T-helper 1 cell treated with Interleukin-12 subunit alpha and Interleukin-12 subunit beta and Interleukin-4 antibody, amounts not matched to agents 30 μg/mL and 1 μg/mL, for 36 hours (primary cell): ENCODE measurements around the gene REPS1.
"Not testable (repeated sequence)": the region's sequence is repeated elsewhere in the genome, so short reads cannot be mapped to it uniquely, and the experiment has no call there.

Experiments used
- H3K27ac Mint-ChIP-seq: one replicate; pipeline ENCODE4 v1.8.0; 2021; ENCODE audit warnings: mild to moderate bottlenecking, mixed read lengths
- H3K27me3 Mint-ChIP-seq: one replicate; pipeline ENCODE4 v1.8.0; 2021; ENCODE audit warnings: low read depth, mixed read lengths
- H3K36me3 Mint-ChIP-seq: one replicate; pipeline ENCODE4 v1.8.0; 2021; ENCODE audit warnings: low read depth, mixed read lengths
- H3K4me1 Mint-ChIP-seq: one replicate; pipeline ENCODE4 v1.8.0; 2021; ENCODE audit warnings: low read depth, mixed read lengths
- H3K4me3 Mint-ChIP-seq: one replicate; pipeline ENCODE4 v1.8.0; 2021; ENCODE audit warnings: mild to moderate bottlenecking, moderate library complexity, mixed read lengths
- H3K9me3 Mint-ChIP-seq: one replicate; pipeline ENCODE4 v1.8.0; 2021; ENCODE audit warnings: mixed read lengths

The REPS1 gene

GRCh38 chr6:139016337-139017213 is 28.5 kb upstream of the REPS1 start:
- H3K9me3 Mint-ChIP-seq, result no peaks in the 10 kb centered on the region
- H3K27ac Mint-ChIP-seq, result no peak overlapping the region
- H3K4me1 Mint-ChIP-seq, result no peaks in the 10 kb centered on the region
- peaks cover 19% of the 10 kb centered on the region for H3K27me3 Mint-ChIP-seq
- H3K36me3 Mint-ChIP-seq, result no peaks in the 10 kb centered on the region
- no peak overlapping the region for H3K4me3 Mint-ChIP-seq

- H3K4me1 Mint-ChIP-seq, result no peaks in the 10 kb centered on the region
- no peaks in the 10 kb centered on the region for H3K9me3 Mint-ChIP-seq
- no peaks in the 10 kb centered on the region for H3K36me3 Mint-ChIP-seq
- H3K27ac Mint-ChIP-seq, result no peak overlapping the region
- H3K27me3 Mint-ChIP-seq, result peaks cover 19% of the 10 kb centered on the region
- no peak overlapping the region for H3K4me3 Mint-ChIP-seq
These were observed 26.9 kb upstream of the REPS1 start for GRCh38 chr6:139014945-139015344.

GRCh38 chr6:139013185-139013800 is 25.2 kb upstream of the REPS1 start:
- Mint-ChIP-seq H3K36me3 (no peaks in the 10 kb centered on the region), H3K4me1 (no peaks in the 10 kb centered on the region), H3K27ac (no peak overlapping the region), H3K27me3 (peaks cover 13% of the 10 kb centered on the region), H3K4me3 (no peak overlapping the region), H3K9me3 (no peaks in the 10 kb centered on the region)

- Mint-ChIP-seq H3K27ac (no peak overlapping the region), H3K4me3 (no peak overlapping the region), H3K27me3 (peaks cover 9% of the 10 kb centered on the region), H3K9me3 (no peaks in the 10 kb centered on the region), H3K4me1 (no peaks in the 10 kb centered on the region), H3K36me3 (no peaks in the 10 kb centered on the region)
These were observed 23.9 kb upstream of the REPS1 start for GRCh38 chr6:139011980-139012379.

- peaks cover 9% of the 10 kb centered on the region for H3K27me3 Mint-ChIP-seq
- H3K27ac Mint-ChIP-seq, result no peak overlapping the region
- no peak overlapping the region for H3K4me3 Mint-ChIP-seq
- H3K4me1 Mint-ChIP-seq, result no peaks in the 10 kb centered on the region
- no peaks in the 10 kb centered on the region for H3K9me3 Mint-ChIP-seq
- H3K36me3 Mint-ChIP-seq, result no peaks in the 10 kb centered on the region
These were observed 22.6 kb upstream of the REPS1 start for GRCh38 chr6:139010674-139011073.

- H3K36me3 Mint-ChIP-seq, result no peaks in the 10 kb centered on the region
- H3K9me3 Mint-ChIP-seq, result no peaks in the 10 kb centered on the region
- H3K4me1 Mint-ChIP-seq, result no peaks in the 10 kb centered on the region
- H3K27ac Mint-ChIP-seq, result no peak overlapping the region
- no peak overlapping the region for H3K4me3 Mint-ChIP-seq
- peaks cover 15% of the 10 kb centered on the region for H3K27me3 Mint-ChIP-seq
These were observed 20.1 kb upstream of the REPS1 start for GRCh38 chr6:139008117-139008516.

GRCh38 chr6:139007428-139007827 is 19.4 kb upstream of the REPS1 start:
- no peaks in the 10 kb centered on the region for H3K4me1 Mint-ChIP-seq
- H3K27ac Mint-ChIP-seq, result no peak overlapping the region
- H3K9me3 Mint-ChIP-seq, result no peaks in the 10 kb centered on the region
- H3K4me3 Mint-ChIP-seq, result no peak overlapping the region
- peaks cover 11% of the 10 kb centered on the region for H3K27me3 Mint-ChIP-seq
- no peaks in the 10 kb centered on the region for H3K36me3 Mint-ChIP-seq

- Mint-ChIP-seq H3K9me3 (no peaks in the 10 kb centered on the region), H3K27me3 (peaks cover 16% of the 10 kb centered on the region)
These were observed 18.4 kb upstream of the REPS1 start for GRCh38 chr6:139006477-139006876.

GRCh38 chr6:139003751-139004150 is 15.7 kb upstream of the REPS1 start:
- H3K36me3 Mint-ChIP-seq, result no peaks in the 10 kb centered on the region
- H3K9me3 Mint-ChIP-seq, result no peaks in the 10 kb centered on the region
- peaks cover 2% of the 10 kb centered on the region for H3K4me1 Mint-ChIP-seq
- peaks cover 16% of the 10 kb centered on the region for H3K27me3 Mint-ChIP-seq
- no peak overlapping the region for H3K4me3 Mint-ChIP-seq
- no peak overlapping the region for H3K27ac Mint-ChIP-seq

More at GRCh38 chr6:139006477-139006876, 18.4 kb upstream of the REPS1 start:
- no peak overlapping the region for H3K27ac Mint-ChIP-seq
- H3K4me3 Mint-ChIP-seq, result no peak overlapping the region
- no peaks in the 10 kb centered on the region for H3K4me1 Mint-ChIP-seq
- no peaks in the 10 kb centered on the region for H3K36me3 Mint-ChIP-seq

- Mint-ChIP-seq H3K36me3 (no peaks in the 10 kb centered on the region), H3K4me1 (peaks cover 2% of the 10 kb centered on the region), H3K27me3 (peaks cover 14% of the 10 kb centered on the region), H3K27ac (no peak overlapping the region), H3K9me3 (no peaks in the 10 kb centered on the region), H3K4me3 (no peak overlapping the region)
These were observed 12.1 kb upstream of the REPS1 start for GRCh38 chr6:138999949-139000725.

- H3K9me3 Mint-ChIP-seq, result peaks cover 6% of the 10 kb centered on the region
- H3K4me1 Mint-ChIP-seq, result peaks cover 2% of the 10 kb centered on the region
- H3K27me3 Mint-ChIP-seq, result peaks cover 13% of the 10 kb centered on the region
- no peak overlapping the region for H3K4me3 Mint-ChIP-seq
- H3K36me3 Mint-ChIP-seq, result no peaks in the 10 kb centered on the region
- H3K27ac Mint-ChIP-seq, result no peak overlapping the region
These were observed 9.1 kb upstream of the REPS1 start for GRCh38 chr6:138997136-138997535.

GRCh38 chr6:138996524-138996923 is 8.5 kb upstream of the REPS1 start:
- H3K27me3 Mint-ChIP-seq, result peaks cover 8% of the 10 kb centered on the region
- H3K9me3 Mint-ChIP-seq, result peaks cover 6% of the 10 kb centered on the region
- no peak overlapping the region for H3K27ac Mint-ChIP-seq
- H3K36me3 Mint-ChIP-seq, result no peaks in the 10 kb centered on the region
- no peak overlapping the region for H3K4me3 Mint-ChIP-seq
- H3K4me1 Mint-ChIP-seq, result peaks cover 2% of the 10 kb centered on the region

GRCh38 chr6:138993410-138993809 is 5.4 kb upstream of the REPS1 start:
- not testable (repeated sequence) for H3K9me3 Mint-ChIP-seq, H3K4me3 Mint-ChIP-seq, H3K27ac Mint-ChIP-seq, H3K27me3 Mint-ChIP-seq, H3K4me1 Mint-ChIP-seq, H3K36me3 Mint-ChIP-seq

- H3K4me3 Mint-ChIP-seq, H3K27me3 Mint-ChIP-seq, H3K27ac Mint-ChIP-seq, H3K4me1 Mint-ChIP-seq, H3K36me3 Mint-ChIP-seq, H3K9me3 Mint-ChIP-seq: not testable (repeated sequence)
These were observed 4.9 kb upstream of the REPS1 start for GRCh38 chr6:138992965-138993364.

- peaks cover 8% of the 10 kb centered on the region for H3K27me3 Mint-ChIP-seq
- H3K4me3 Mint-ChIP-seq, result no peak overlapping the region
- peaks cover 6% of the 10 kb centered on the region for H3K9me3 Mint-ChIP-seq
- peaks cover 10% of the 10 kb centered on the region for H3K4me1 Mint-ChIP-seq
- H3K27ac Mint-ChIP-seq, result no peak overlapping the region
- H3K36me3 Mint-ChIP-seq, result no peaks in the 10 kb centered on the region
These were observed 3.2 kb upstream of the REPS1 start for GRCh38 chr6:138991206-138991605.
